Lower leg skin (tissue), 4 donors: ENCODE measurements around the gene RAD51B. TPM values are rescaled to one million over a fixed set of nuclear protein-coding genes. Genes with fewer than 3 reads are reported as not detected.

Experiments
- DNase-seq, 2 donors: peaks; one replicate each; pipeline ENCODE4 v3.0.0-alpha.2; 2019; ENCODE audit warnings: low spot score in 2 of 2
- H3K4me3 ChIP-seq: fragments of 200-600 bp; sonication (generic); 2 replicates; pipeline ENCODE4 v1.5.1; 2017; ENCODE audit warnings: mild to moderate bottlenecking, low read depth; ENCODE audit not compliant: poor library complexity, severe bottlenecking
- CTCF ChIP-seq, 3 donors: fragments of 450-650 bp; IDR thresholded peaks; one replicate each; pipeline ENCODE4 v1.5.1; 2016; ENCODE audit warnings: antibody characterized with exemption in 3 of 3, mild to moderate bottlenecking in 3 of 3, moderate library complexity in 2 of 3
- POLR2A ChIP-seq, 2 donors: fragments of 450-650 bp; IDR thresholded peaks; one replicate each; pipeline ENCODE4 v1.6.1; 2016 to 2017; ENCODE audit warnings: antibody characterized with exemption in 2 of 2, mild to moderate bottlenecking in 1 of 2, moderate library complexity in 1 of 2
- WGBS, 2 donors: methylation state at CpG; one replicate each; pipeline ENCODE4 v1.1.5; 2018; 5-methylcytosine and 5-hydroxymethylcytosine counted together
- intact Hi-C: fragments of 100-400 bp; cut with DNase I; formaldehyde crosslinking; loops from one replicate; pipeline ENCODE4 v1.15.0; 2023; ENCODE audit warnings: low total_unique reads
- total RNA-seq, 4 donors: library from RNA; depleted of rRNA; stranded (reverse); fragments of >200 nt; gene quantifications; one replicate each; pipeline ENCODE4 v1.1.0, GENCODE V29; 2016

Gene RAD51B
- total RNA-seq, 4 donors from 2014 or later, result 6.1 to 27.2 (median 13.6) TPM

GRCh38 chr14:68502230-68502629, 682.7 kb downstream of the RAD51B start:
- intact Hi-C loops, result no loop called here
- TF ChIP-seq POLR2A (IDR thresholded peaks at IDR 0.05), result no peak
- no peak overlapping the region for H3K4me3 ChIP-seq
- WGBS, 2 donors, result 87 to 88% methylated on average over 8 of the region's 8 CpGs
- DNase-seq, result no peak

GRCh38 chr14:68503186-68503825, 683.7 kb downstream of the RAD51B start:
- 88% methylated on average over 7 of the region's 7 CpGs for WGBS, 2 donors
- DNase-seq, result no peak
- intact Hi-C loops, result no loop called here
- no peak for TF ChIP-seq CTCF (IDR thresholded peaks at IDR 0.05)
- no peak for TF ChIP-seq POLR2A (IDR thresholded peaks at IDR 0.05)
- H3K4me3 ChIP-seq, result no peak overlapping the region

- H3K4me3 ChIP-seq, result no peak overlapping the region
- DNase-seq, result no peak
- no peak for TF ChIP-seq POLR2A (IDR thresholded peaks at IDR 0.05)
- TF ChIP-seq CTCF (IDR thresholded peaks at IDR 0.05), result no peak
- 91 to 97% methylated on average over 8 of the region's 8 CpGs for WGBS, 2 donors
- intact Hi-C loops, result no loop called here
Measured at GRCh38 chr14:68504861-68505260, 685.3 kb downstream of the RAD51B start.

GRCh38 chr14:68506021-68506644, 686.6 kb downstream of the RAD51B start:
- TF ChIP-seq POLR2A (IDR thresholded peaks at IDR 0.05) (no peak), CTCF (IDR thresholded peaks at IDR 0.05) (no peak)
- peak in 1 of 2 donors; percentile 86 for DNase-seq
- 22 to 36% methylated on average over 17 of the region's 17 CpGs for WGBS, 2 donors
- intact Hi-C loops, result no loop called here
- H3K4me3 ChIP-seq, result no peak overlapping the region

- DNase-seq, result peak in 1 of 2 donors; percentile 61
- intact Hi-C loops, result no loop called here
- WGBS, 2 donors, result 58 to 73% methylated on average over 11 of the region's 11 CpGs
- H3K4me3 ChIP-seq, result no peak overlapping the region
- TF ChIP-seq POLR2A (IDR thresholded peaks at IDR 0.05), result no peak
- no peak for TF ChIP-seq CTCF (IDR thresholded peaks at IDR 0.05)
Measured at GRCh38 chr14:68506645-68507419, 687.3 kb downstream of the RAD51B start.

GRCh38 chr14:68507544-68508081, 688.0 kb downstream of the RAD51B start:
- no peak overlapping the region for H3K4me3 ChIP-seq
- intact Hi-C loops, result no loop called here
- TF ChIP-seq POLR2A (IDR thresholded peaks at IDR 0.05) (no peak), CTCF (IDR thresholded peaks at IDR 0.05) (no peak)
- peak in 1 of 2 donors; percentile 74 for DNase-seq
- 78 to 83% methylated on average over 10 of the region's 10 CpGs for WGBS, 2 donors
